H9 (cell line): Measurements from ENCODE around the gene PPIF. TPM values are rescaled to one million over a fixed set of nuclear protein-coding genes. Genes with fewer than 3 reads are reported as not detected.

Experiments used
- DNase-seq: peaks from one replicate; pipeline ENCODE4 v3.0.0-alpha.2; 2017
- H2AFZ ChIP-seq: one replicate; pipeline ENCODE4 v1.6.1; 2013; ENCODE audit warnings: mild to moderate bottlenecking, low read length, control low read depth, moderate library complexity
- H2AK5ac ChIP-seq: 2 replicates; pipeline ENCODE4 v1.6.1; 2013; ENCODE audit warnings: low read length, control low read depth, mixed read lengths; ENCODE audit not compliant: insufficient read length
- H2BK120ac ChIP-seq: one replicate; pipeline ENCODE4 v1.6.1; 2013; ENCODE audit warnings: low read depth, mild to moderate bottlenecking, low read length, control low read depth, inconsistent platforms; ENCODE audit not compliant: poor library complexity, severe bottlenecking
- H2BK12ac ChIP-seq: 2 replicates; pipeline ENCODE4 v1.6.1; 2013; ENCODE audit warnings: low read length, control low read depth, mixed read lengths, low read depth; ENCODE audit not compliant: insufficient read length
- H2BK15ac ChIP-seq: 2 replicates; pipeline ENCODE4 v1.6.1; 2013; ENCODE audit warnings: low read depth, low read length, control low read depth
- H2BK20ac ChIP-seq: one replicate; pipeline ENCODE4 v1.6.1; 2013; ENCODE audit warnings: low read depth, mild to moderate bottlenecking, low read length, control low read depth, inconsistent platforms; ENCODE audit not compliant: poor library complexity, severe bottlenecking
- H2BK5ac ChIP-seq: 2 replicates; pipeline ENCODE4 v1.6.1; 2013; ENCODE audit warnings: low read length, control low read depth, mixed read lengths; ENCODE audit not compliant: insufficient read length
- H3K14ac ChIP-seq: 2 replicates; pipeline ENCODE4 v1.6.1; 2013; ENCODE audit warnings: low read length, control low read depth; ENCODE audit not compliant: insufficient read depth
- H3K18ac ChIP-seq: 2 replicates; pipeline ENCODE4 v1.6.1; 2013; ENCODE audit warnings: low read depth, mild to moderate bottlenecking, mixed read lengths, low read length, control low read depth; ENCODE audit not compliant: insufficient read length
- H3K23ac ChIP-seq: 2 replicates; pipeline ENCODE4 v1.6.1; 2013; ENCODE audit warnings: low read length, control low read depth, mixed read lengths, low read depth; ENCODE audit not compliant: insufficient read length
- H3K23me2 ChIP-seq: 2 replicates; pipeline ENCODE4 v1.6.1; 2013; ENCODE audit warnings: low read depth, mild to moderate bottlenecking, mixed read lengths, low read length, control low read depth; ENCODE audit not compliant: insufficient read length, poor library complexity, severe bottlenecking
- H3K27ac ChIP-seq: 2 replicates; pipeline ENCODE4 v1.5.1; 2013; ENCODE audit warnings: low read length, control low read depth, mixed read lengths, low read depth; ENCODE audit not compliant: insufficient read length
- H3K27me3 ChIP-seq: 2 replicates; pipeline ENCODE4 v1.6.1; 2013; ENCODE audit warnings: low read length, control low read depth, inconsistent platforms; ENCODE audit not compliant: insufficient read depth
- H3K4ac ChIP-seq: 2 replicates; pipeline ENCODE4 v1.6.1; 2013; ENCODE audit warnings: low read depth, mild to moderate bottlenecking, control low read depth, inconsistent platforms, low read length, moderate library complexity
- H3K4me1 ChIP-seq: 2 replicates; pipeline ENCODE4 v1.6.1; 2013; ENCODE audit warnings: low read length, control low read depth, inconsistent platforms; ENCODE audit not compliant: insufficient read depth
- H3K4me2 ChIP-seq: 2 replicates; pipeline ENCODE4 v1.6.1; 2013; ENCODE audit warnings: low read length, control low read depth, mixed read lengths; ENCODE audit not compliant: insufficient read length, insufficient read depth
- H3K56ac ChIP-seq: 2 replicates; pipeline ENCODE4 v1.6.1; 2013; ENCODE audit warnings: low read depth, mild to moderate bottlenecking, mixed read lengths, low read length, control low read depth; ENCODE audit not compliant: insufficient read length
- H3K79me1 ChIP-seq: 2 replicates; pipeline ENCODE4 v1.6.1; 2013; ENCODE audit warnings: low read depth, mild to moderate bottlenecking, moderate library complexity, low read length, control low read depth, inconsistent platforms; ENCODE audit not compliant: insufficient read depth, poor library complexity, severe bottlenecking
- H3K79me2 ChIP-seq: 2 replicates; pipeline ENCODE4 v1.6.1; 2013; ENCODE audit warnings: low read length, control low read depth, inconsistent platforms; ENCODE audit not compliant: insufficient read depth
- H3K9ac ChIP-seq: 2 replicates; pipeline ENCODE4 v1.6.1; 2013; ENCODE audit warnings: low read length, control low read depth, mixed read lengths; ENCODE audit not compliant: insufficient read length; ENCODE audit errors: extremely low read depth
- H3K9me3 ChIP-seq: one replicate; pipeline ENCODE4 v1.6.1; 2013; ENCODE audit warnings: low read depth, low read length, inconsistent platforms; ENCODE audit not compliant: control insufficient read depth
- H3T11ph ChIP-seq: one replicate; pipeline ENCODE4 v1.6.1; 2013; ENCODE audit warnings: mild to moderate bottlenecking, low read length, control low read depth, inconsistent platforms
- H4K20me1 ChIP-seq: one replicate; pipeline ENCODE4 v1.6.1; 2013; ENCODE audit not compliant: control insufficient read depth, insufficient read length, insufficient read depth
- H4K5ac ChIP-seq: 2 replicates; pipeline ENCODE4 v1.6.1; 2013; ENCODE audit warnings: low read depth, mild to moderate bottlenecking, mixed read lengths, low read length, control low read depth; ENCODE audit not compliant: insufficient read length
- H4K8ac ChIP-seq: replicated peaks from 2 replicates; pipeline ENCODE4 v1.6.1; 2013; ENCODE audit warnings: low read length, control low read depth, mixed read lengths, low read depth; ENCODE audit not compliant: insufficient read length
- H4K91ac ChIP-seq: 2 replicates; pipeline ENCODE4 v1.6.1; 2013; ENCODE audit warnings: low read depth, mild to moderate bottlenecking, moderate library complexity, mixed read lengths, low read length, control low read depth; ENCODE audit not compliant: insufficient read length
- H3K27ac Mint-ChIP-seq, 3 experiments: 2 replicates in 2 of 3; 3 replicates in 1 of 3; pipeline ENCODE4 v1.8.0; 2020 to 2021; ENCODE audit warnings: mixed read lengths in 3 of 3, mild to moderate bottlenecking in 1 of 3, moderate library complexity in 1 of 3
- H3K27me3 Mint-ChIP-seq: 2 replicates; pipeline ENCODE4 v1.8.0; 2021; ENCODE audit warnings: low read depth, mild to moderate bottlenecking, moderate library complexity, mixed read lengths
- H3K36me3 Mint-ChIP-seq, 3 experiments: 2 replicates in 2 of 3; 3 replicates in 1 of 3; pipeline ENCODE4 v1.8.0; 2020 to 2021; ENCODE audit warnings: low read depth in 3 of 3, mixed read lengths in 3 of 3; ENCODE audit not compliant: insufficient read depth in 1 of 3
- H3K4me1 Mint-ChIP-seq, 2 experiments: 2 replicates each; pipeline ENCODE4 v1.8.0; 2020; ENCODE audit warnings: mixed read lengths in 2 of 2
- H3K4me3 Mint-ChIP-seq, 2 experiments: 2 replicates in 1 of 2; 3 replicates in 1 of 2; pipeline ENCODE4 v1.8.0; 2020 to 2021; ENCODE audit warnings: mild to moderate bottlenecking in 2 of 2, mixed read lengths in 2 of 2, moderate library complexity in 1 of 2
- H3K9me3 Mint-ChIP-seq, 2 experiments: 2 replicates in 1 of 2; 3 replicates in 1 of 2; pipeline ENCODE4 v1.8.0; 2020; ENCODE audit warnings: mild to moderate bottlenecking in 2 of 2, mixed read lengths in 2 of 2, moderate library complexity in 1 of 2
- total RNA-seq: library from RNA; stranded (reverse); gene quantifications from 2 replicates; pipeline ENCODE4 v1.2.1, GENCODE V29; 2021
- TF ChIP-seq, protein P1 (sequence below): fragments of 200-600 bp; sonication (generic); conservative IDR thresholded peaks from 3 replicates; pipeline ENCODE4 v1.8.0; 2021; ENCODE audit warnings: antibody characterized with exemption, mild to moderate bottlenecking

Gene PPIF
- total RNA-seq, 1 experiment from 2014 or later, result 79.7 TPM

DNA sequence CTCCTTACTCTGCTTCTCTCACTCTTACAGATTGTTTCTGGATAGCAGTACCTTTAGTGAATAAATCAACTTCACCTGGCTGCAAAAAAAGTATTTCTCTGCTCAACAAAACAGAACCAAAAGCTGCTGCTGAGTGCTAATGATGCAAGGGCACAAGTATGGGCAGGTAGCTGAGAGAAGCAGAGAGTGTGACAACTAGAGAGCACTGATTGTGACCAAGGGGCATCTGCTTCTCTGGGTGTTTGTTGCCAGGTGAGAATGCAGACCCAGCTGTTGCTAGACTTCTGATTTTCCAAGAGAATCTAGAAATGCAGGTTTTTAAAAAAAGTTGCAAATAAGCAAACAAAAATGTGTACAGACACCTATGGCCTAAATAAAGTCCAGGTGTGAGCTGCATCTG lies 25.3 kb upstream of the PPIF start:
- Histone ChIP-seq H2BK5ac (no peak overlapping the region), H3K4me2 (no peak overlapping the region), H3T11ph (no peak overlapping the region), H3K79me1 (no peaks in the 10 kb centered on the region), H2BK12ac (no peak overlapping the region), H4K20me1 (no peaks in the 10 kb centered on the region), H3K23me2 (no peaks in the 10 kb centered on the region), H3K56ac (no peak overlapping the region), H3K9ac (no peak overlapping the region), H4K5ac (no peak overlapping the region), H3K4me1 (peaks cover 6% of the 10 kb centered on the region; the same call in 1 of the 2 replicates), H3K18ac (no peak overlapping the region), H2AK5ac (no peak overlapping the region), H3K27ac (no peak overlapping the region), H3K23ac (no peak overlapping the region), H2AFZ (no peak overlapping the region), H3K79me2 (no peaks in the 10 kb centered on the region), H3K27me3 (no peaks in the 10 kb centered on the region), H4K91ac (no peak overlapping the region), H2BK120ac (no peak overlapping the region), H3K4ac (no peak overlapping the region), H2BK20ac (no peak overlapping the region), H3K14ac (no peak overlapping the region), H2BK15ac (no peak overlapping the region), H4K8ac (no peak overlapping the region), H3K9me3 (no peaks in the 10 kb centered on the region)
- Mint-ChIP-seq H3K27me3 (peaks cover 17% of the 10 kb centered on the region), H3K27ac (no peak overlapping the region), H3K9me3 (peaks cover 4 to 9% of the 10 kb centered on the region in 2 experiments; a peak in 4 of 5 replicates), H3K4me3 (no peak overlapping the region), H3K36me3 (peaks cover 0 to 5% (median 0%) of the 10 kb centered on the region in 3 experiments; a peak in 2 of 7 replicates), H3K4me1 (peaks cover 20% of the 10 kb centered on the region in 2 experiments)
- no peak for DNase-seq
- TF ChIP-seq, protein P1, sequence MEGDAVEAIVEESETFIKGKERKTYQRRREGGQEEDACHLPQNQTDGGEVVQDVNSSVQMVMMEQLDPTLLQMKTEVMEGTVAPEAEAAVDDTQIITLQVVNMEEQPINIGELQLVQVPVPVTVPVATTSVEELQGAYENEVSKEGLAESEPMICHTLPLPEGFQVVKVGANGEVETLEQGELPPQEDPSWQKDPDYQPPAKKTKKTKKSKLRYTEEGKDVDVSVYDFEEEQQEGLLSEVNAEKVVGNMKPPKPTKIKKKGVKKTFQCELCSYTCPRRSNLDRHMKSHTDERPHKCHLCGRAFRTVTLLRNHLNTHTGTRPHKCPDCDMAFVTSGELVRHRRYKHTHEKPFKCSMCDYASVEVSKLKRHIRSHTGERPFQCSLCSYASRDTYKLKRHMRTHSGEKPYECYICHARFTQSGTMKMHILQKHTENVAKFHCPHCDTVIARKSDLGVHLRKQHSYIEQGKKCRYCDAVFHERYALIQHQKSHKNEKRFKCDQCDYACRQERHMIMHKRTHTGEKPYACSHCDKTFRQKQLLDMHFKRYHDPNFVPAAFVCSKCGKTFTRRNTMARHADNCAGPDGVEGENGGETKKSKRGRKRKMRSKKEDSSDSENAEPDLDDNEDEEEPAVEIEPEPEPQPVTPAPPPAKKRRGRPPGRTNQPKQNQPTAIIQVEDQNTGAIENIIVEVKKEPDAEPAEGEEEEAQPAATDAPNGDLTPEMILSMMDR, result no peak
